Lower leg skin (tissue), 3 donors: ENCODE data around the gene CLRN3.

Experiments
- CTCF ChIP-seq, 3 donors: fragments of 450-650 bp; IDR thresholded peaks; one replicate each; pipeline ENCODE4 v1.5.1; 2016; ENCODE audit warnings: antibody characterized with exemption in 3 of 3, mild to moderate bottlenecking in 3 of 3, moderate library complexity in 2 of 3
- POLR2A ChIP-seq, 2 donors: fragments of 450-650 bp; IDR thresholded peaks; one replicate each; pipeline ENCODE4 v1.6.1; 2016 to 2017; ENCODE audit warnings: antibody characterized with exemption in 2 of 2, mild to moderate bottlenecking in 1 of 2, moderate library complexity in 1 of 2

GRCh38 chr10:127880557-127880956 lies 12.2 kb downstream of the CLRN3 start:
- TF ChIP-seq CTCF (IDR thresholded peaks at IDR 0.05) (no peak), POLR2A (IDR thresholded peaks at IDR 0.05) (no peak)
